Activated CD4-positive, alpha-beta T cell treated with anti-CD3 and anti-CD28 coated beads for 48 hours (primary cell): Measurements from ENCODE around the gene NUDT21.
A peak's percentile ranks its signal among the peaks of the same experiment; 100 is the strongest.

ENCODE experiments used
- DNase-seq: peaks from one replicate; pipeline ENCODE4 v3.0.0-alpha.2; 2020

The NUDT21 gene

GRCh38 chr16:56460101-56460500, 9.0 kb upstream of the NUDT21 start:
- no peak for DNase-seq

GRCh38 chr16:56457927-56458470, 6.9 kb upstream of the NUDT21 start:
- no peak for DNase-seq

- DNase-seq, result peak; percentile 20
Measured at GRCh38 chr16:56451753-56452689, 889 bp upstream of the NUDT21 start.

- DNase-seq, result peak; percentile 18
Measured at GRCh38 chr16:56450275-56450985, 702 bp downstream of the NUDT21 start.

- DNase-seq, result no peak
Measured at GRCh38 chr16:56448005-56448404, 3.1 kb downstream of the NUDT21 start.

- DNase-seq, result no peak
Measured at GRCh38 chr16:56447286-56447685, 3.8 kb downstream of the NUDT21 start.

- DNase-seq, result no peak
Measured at GRCh38 chr16:56438038-56438437, 13.1 kb downstream of the NUDT21 start.

- DNase-seq, result no peak
Measured at GRCh38 chr16:56436258-56436657, 14.9 kb downstream of the NUDT21 start.

GRCh38 chr16:56428091-56428490, 23.0 kb downstream of the NUDT21 start:
- no peak for DNase-seq

GRCh38 chr16:56426585-56426984, 24.5 kb downstream of the NUDT21 start:
- DNase-seq, result no peak

- DNase-seq, result peak; percentile 71
Measured at GRCh38 chr16:56425439-56425832, 25.7 kb downstream of the NUDT21 start, which contains the start of gene AMFR. Gene AMFR, minus strand, starts transcription at chr16:56425545. Its CDS starts 218 bp downstream, at chr16:56425327.

GRCh38 chr16:56424791-56425438, 26.2 kb downstream of the NUDT21 start:
- peak; percentile 26 for DNase-seq

GRCh38 chr16:56424404-56424764, 26.7 kb downstream of the NUDT21 start:
- DNase-seq, result no peak

GRCh38 chr16:56423584-56424403, 27.3 kb downstream of the NUDT21 start:
- DNase-seq, result no peak

GRCh38 chr16:56422896-56423441, 28.2 kb downstream of the NUDT21 start:
- DNase-seq, result no peak

- DNase-seq, result no peak
Measured at GRCh38 chr16:56421976-56422669, 29.0 kb downstream of the NUDT21 start.

GRCh38 chr16:56421313-56421712, 29.8 kb downstream of the NUDT21 start:
- DNase-seq, result no peak

- no peak for DNase-seq
Measured at GRCh38 chr16:56420613-56421012, 30.5 kb downstream of the NUDT21 start.

GRCh38 chr16:56419740-56420548, 31.2 kb downstream of the NUDT21 start:
- DNase-seq, result no peak

- DNase-seq, result no peak
Measured at GRCh38 chr16:56417138-56417537, 34.0 kb downstream of the NUDT21 start.
